Aorta (tissue), 5 donors: ENCODE measurements around the gene ANP32A. TPM values are rescaled to one million over a fixed set of nuclear protein-coding genes. Genes with fewer than 3 reads are reported as not detected.

Source experiments
- ATAC-seq: fragments of 200-7000 bp; cut with Tn5 transposase; one replicate; pipeline ENCODE4 v1.9.1; 2022; ENCODE audit warnings: moderate library complexity; ENCODE audit not compliant: low FRiP score
- DNase-seq, 2 donors: peaks; one replicate each; pipeline ENCODE4 v3.0.0-alpha.2; 2020
- H3K27ac ChIP-seq, 2 donors: one replicate each; pipeline ENCODE4 v1.5.1; 2013; ENCODE audit warnings: low read length in 2 of 2, mild to moderate bottlenecking in 2 of 2, moderate library complexity in 2 of 2, control low read depth in 1 of 2, inconsistent platforms in 1 of 2, low read depth in 1 of 2
- H3K27me3 ChIP-seq, 2 donors: one replicate each; pipeline ENCODE4 v1.6.1; 2013; ENCODE audit warnings: control low read depth in 1 of 2, low read length in 1 of 2, mild to moderate bottlenecking in 1 of 2, moderate library complexity in 1 of 2; ENCODE audit not compliant: insufficient read depth in 2 of 2, control insufficient read depth in 1 of 2
- H3K36me3 ChIP-seq, 2 donors: one replicate each; pipeline ENCODE4 v1.6.1; 2013; ENCODE audit warnings: control low read depth in 1 of 2, low read length in 1 of 2, mild to moderate bottlenecking in 1 of 2; ENCODE audit not compliant: insufficient read depth in 2 of 2, control insufficient read depth in 1 of 2
- H3K4me1 ChIP-seq, 2 donors: one replicate each; pipeline ENCODE4 v1.6.1; 2013; ENCODE audit warnings: low read length in 2 of 2, control low read depth in 1 of 2, mild to moderate bottlenecking in 1 of 2, moderate library complexity in 1 of 2; ENCODE audit not compliant: insufficient read depth in 2 of 2, control insufficient read depth in 1 of 2
- H3K4me3 ChIP-seq, 2 donors: one replicate each; pipeline ENCODE4 v1.5.1; 2013; ENCODE audit warnings: low read length in 2 of 2, control low read depth in 1 of 2, mild to moderate bottlenecking in 1 of 2
- H3K9me3 ChIP-seq: one replicate; pipeline ENCODE4 v1.6.1; 2013; ENCODE audit warnings: mild to moderate bottlenecking, low read length; ENCODE audit not compliant: control insufficient read depth
- WGBS, 2 donors: extraction: QIAGEN DNeasy Blood & Tissue Kit; methylation state at CpG; one replicate each; pipeline ENCODE4 v1.1.7; 2013; 5-methylcytosine and 5-hydroxymethylcytosine counted together
- intact Hi-C, 2 donors: fragments of 100-400 bp; cut with DNase I; formaldehyde crosslinking; loops; one replicate each; pipeline versions ENCODE4 v1.14.2 to v1.15.0; 2022
- polyA plus RNA-seq, 2 donors: library from polyadenylated mRNA; stranded (reverse); fragments of 200-250 nt; gene quantifications; one replicate each; pipeline ENCODE4 v1.2.3, GENCODE V29; 2013
- total RNA-seq, 2 donors: library from RNA; stranded (reverse); fragmentation: NEBNext Ultra II Directional; extraction: Animal tissue kit (Norgen Biotek cat#: 25700); gene quantifications; one replicate each; pipeline ENCODE4 v1.2.1, GENCODE V29; 2021
- donor health status: healthy with polysubstance abuse.
- donor health status: Bipolar disorder and iron deficiency.
- donor health status: DM: no; HTN: no; CAD: no.
- donor health status: DM: no; HTN: no; CAD: no.
- donor health status: DM: yes; HTN: yes; CAD: no.

ANP32A gene
- total and polyA plus RNA-seq, 4 donors: 63.2 to 106 (median 69.8) TPM

GRCh38 chr15:68791431-68792283, 29.0 kb downstream of the ANP32A start:
- intact Hi-C loops: no loop called here
- ATAC-seq (no peak), DNase-seq (no peak)
- Histone ChIP-seq H3K27me3 (no peaks in the 10 kb centered on the region), H3K4me1 (peaks cover 0 to 3% of the 10 kb centered on the region in 2 donors), H3K9me3 (no peaks in the 10 kb centered on the region), H3K27ac (no peak overlapping the region), H3K4me3 (no peak overlapping the region), H3K36me3 (no peaks in the 10 kb centered on the region)
- 76 to 77% methylated on average over 3 of the region's 3 CpGs for WGBS, 2 donors

GRCh38 chr15:68790910-68791309, 29.8 kb downstream of the ANP32A start:
- 94 to 98% methylated on average over 2 of the region's 2 CpGs for WGBS, 2 donors
- DNase-seq: no peak
- Histone ChIP-seq H3K27me3 (no peaks in the 10 kb centered on the region), H3K4me1 (peaks cover 0 to 3% of the 10 kb centered on the region in 2 donors), H3K9me3 (no peaks in the 10 kb centered on the region), H3K27ac (no peak overlapping the region), H3K4me3 (no peak overlapping the region), H3K36me3 (no peaks in the 10 kb centered on the region)
- ATAC-seq: no peak
- intact Hi-C loops: no loop called here

GRCh38 chr15:68790242-68790575, 30.5 kb downstream of the ANP32A start:
- H3K27ac ChIP-seq: no peak overlapping the region
- 56 to 57% methylated on average over 8 of the region's 8 CpGs for WGBS, 2 donors
- intact Hi-C loops: no loop called here

GRCh38 chr15:68789534-68790241, 31.0 kb downstream of the ANP32A start:
- H3K4me3 ChIP-seq: no peak overlapping the region
- intact Hi-C loops: no loop called here
- DNase-seq (no peak), ATAC-seq (no peak)
- no peaks in the 10 kb centered on the region for H3K27me3 ChIP-seq
- H3K36me3 ChIP-seq: no peaks in the 10 kb centered on the region
- H3K27ac ChIP-seq: no peak overlapping the region
- H3K4me1 ChIP-seq: peaks cover 0 to 3% of the 10 kb centered on the region in 2 donors
- H3K9me3 ChIP-seq: no peaks in the 10 kb centered on the region
- 57 to 63% methylated on average over 7 of the region's 7 CpGs for WGBS, 2 donors

More at GRCh38 chr15:68790242-68790575, 30.5 kb downstream of the ANP32A start:
- no peak overlapping the region for H3K4me3 ChIP-seq
- DNase-seq: no peak
- ATAC-seq: no peak
- peaks cover 0 to 3% of the 10 kb centered on the region in 2 donors for H3K4me1 ChIP-seq
- H3K27me3 ChIP-seq: no peaks in the 10 kb centered on the region
- no peaks in the 10 kb centered on the region for H3K9me3 ChIP-seq
- no peaks in the 10 kb centered on the region for H3K36me3 ChIP-seq

- WGBS, 2 donors: 80 to 88% methylated on average over 1 of the region's 1 CpG
- no peaks in the 10 kb centered on the region for H3K36me3 ChIP-seq
- H3K27me3 ChIP-seq: no peaks in the 10 kb centered on the region
- DNase-seq: no peak
- no peak for ATAC-seq
- H3K4me3 ChIP-seq: no peak overlapping the region
- no peak overlapping the region for H3K27ac ChIP-seq
- intact Hi-C loops: no loop called here
- peaks cover 0 to 3% of the 10 kb centered on the region in 2 donors for H3K4me1 ChIP-seq
- no peaks in the 10 kb centered on the region for H3K9me3 ChIP-seq
These were observed 31.6 kb downstream of the ANP32A start for GRCh38 chr15:68789091-68789490.

- intact Hi-C loops: no loop called here
These were observed 32.5 kb downstream of the ANP32A start for GRCh38 chr15:68788264-68788624.

GRCh38 chr15:68787609-68788263, 33.0 kb downstream of the ANP32A start:
- ATAC-seq (no peak), DNase-seq (no peak)
- 52% methylated on average over 17 of the region's 17 CpGs for WGBS, 2 donors
- Histone ChIP-seq H3K27me3 (no peaks in the 10 kb centered on the region), H3K9me3 (no peaks in the 10 kb centered on the region), H3K4me3 (no peak overlapping the region), H3K27ac (no peak overlapping the region), H3K36me3 (peaks cover 0 to 1% of the 10 kb centered on the region in 2 donors), H3K4me1 (peaks cover 0 to 3% of the 10 kb centered on the region in 2 donors)
- intact Hi-C loops: no loop called here

More at GRCh38 chr15:68788264-68788624, 32.5 kb downstream of the ANP32A start:
- H3K9me3 ChIP-seq: no peaks in the 10 kb centered on the region
- ATAC-seq: no peak
- 94% methylated on average over 8 of the region's 8 CpGs for WGBS, 2 donors
- H3K4me3 ChIP-seq: no peak overlapping the region
- H3K4me1 ChIP-seq: peaks cover 0 to 3% of the 10 kb centered on the region in 2 donors
- no peak for DNase-seq
- no peak overlapping the region for H3K27ac ChIP-seq
- H3K27me3 ChIP-seq: no peaks in the 10 kb centered on the region
- H3K36me3 ChIP-seq: no peaks in the 10 kb centered on the region

- ATAC-seq (no peak), DNase-seq (no peak)
- Histone ChIP-seq H3K27ac (no peak overlapping the region), H3K27me3 (no peaks in the 10 kb centered on the region), H3K36me3 (peaks cover 0 to 3% of the 10 kb centered on the region in 2 donors), H3K9me3 (no peaks in the 10 kb centered on the region), H3K4me1 (peaks cover 0 to 3% of the 10 kb centered on the region in 2 donors), H3K4me3 (no peak overlapping the region)
- 74 to 86% methylated on average over 5 of the region's 5 CpGs for WGBS, 2 donors
- intact Hi-C loops: no loop called here
These were observed 33.9 kb downstream of the ANP32A start for GRCh38 chr15:68786753-68787152.
